Measurements from ENCODE around the gene RERE.
"Not testable (repeated sequence)": the region's sequence is repeated elsewhere in the genome, so short reads cannot be mapped to it uniquely, and the experiment has no call there.

RERE gene

DNA sequence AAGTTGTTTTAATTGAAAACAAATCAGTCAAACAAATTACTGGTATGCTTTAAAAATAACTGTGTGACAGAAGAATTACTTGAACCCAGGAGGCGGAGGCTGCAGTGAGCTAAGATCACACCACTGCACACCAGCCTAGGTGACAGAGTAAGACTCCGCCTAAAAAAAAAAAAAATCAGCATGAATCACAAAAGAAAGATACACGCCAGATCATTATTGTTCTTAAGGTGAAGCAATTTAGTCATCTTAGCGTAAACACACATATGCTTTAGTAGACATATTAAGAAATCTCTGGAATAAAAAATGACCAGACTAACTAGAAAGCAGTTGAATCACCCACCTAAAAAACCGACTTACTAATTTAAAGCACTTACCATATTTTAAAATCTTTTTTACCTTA, 20.2 kb downstream of the RERE start:
- DNase-seq, result no peak

DNA sequence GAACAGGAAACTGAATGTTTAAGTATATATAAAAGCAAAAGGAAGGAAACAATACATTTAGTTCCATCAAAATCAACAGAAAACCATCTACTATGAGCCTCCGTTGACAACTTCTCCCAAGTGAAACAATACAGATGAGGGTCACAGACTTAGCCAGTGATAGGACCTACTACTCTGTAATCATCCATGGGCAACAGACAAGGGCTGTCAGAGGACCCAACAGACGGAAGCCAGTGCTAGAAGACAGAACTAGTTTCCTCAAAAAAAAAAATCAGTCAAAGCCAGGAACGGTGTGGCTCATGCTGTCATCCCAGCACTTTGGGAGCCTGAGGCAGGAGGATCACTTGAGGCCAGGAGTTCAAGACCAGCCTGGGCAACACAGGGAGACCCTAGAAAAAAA, 20.6 kb downstream of the RERE start:
- DNase-seq, result no peak

DNA sequence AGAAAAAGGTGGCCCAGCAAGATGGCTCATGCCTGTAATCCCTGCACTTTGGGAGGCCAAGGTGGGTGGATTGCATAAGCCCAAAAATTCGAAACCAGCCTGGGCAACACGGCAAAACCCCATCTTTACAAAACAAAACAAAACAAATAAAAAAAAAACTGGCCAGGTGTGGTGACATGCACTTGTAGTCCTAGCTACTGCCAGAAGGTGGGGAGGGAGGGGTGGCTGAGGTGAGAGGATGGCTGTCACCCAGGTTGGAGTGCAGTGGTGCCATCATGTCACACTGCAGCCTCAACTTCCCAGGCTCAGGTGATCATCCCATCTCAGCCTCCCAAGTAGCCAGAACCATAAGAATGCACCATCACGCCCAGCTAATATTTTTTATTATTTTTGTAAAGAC, 22.8 kb downstream of the RERE start:
- DNase-seq, result peak; percentile 78

DNA sequence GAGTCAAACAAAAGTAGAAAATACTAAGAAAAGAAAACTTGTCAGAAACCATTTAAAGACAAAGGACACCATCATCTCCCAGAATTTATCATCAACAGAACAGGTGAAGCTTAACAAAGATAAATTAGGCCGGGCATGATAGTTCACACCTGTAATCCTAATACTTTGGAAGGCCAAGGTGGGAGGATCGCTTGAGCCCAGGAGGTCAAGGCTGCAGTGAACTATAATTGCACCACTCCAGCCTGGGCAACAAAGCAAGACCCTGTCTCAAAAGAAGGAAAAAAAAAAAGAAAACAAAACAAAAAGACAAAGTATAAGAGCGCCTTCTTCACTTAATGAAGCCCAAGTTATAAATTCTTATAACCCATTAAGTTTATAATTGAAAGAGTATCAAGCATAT, 25.6 kb downstream of the RERE start:
- DNase-seq, result no peak

DNA sequence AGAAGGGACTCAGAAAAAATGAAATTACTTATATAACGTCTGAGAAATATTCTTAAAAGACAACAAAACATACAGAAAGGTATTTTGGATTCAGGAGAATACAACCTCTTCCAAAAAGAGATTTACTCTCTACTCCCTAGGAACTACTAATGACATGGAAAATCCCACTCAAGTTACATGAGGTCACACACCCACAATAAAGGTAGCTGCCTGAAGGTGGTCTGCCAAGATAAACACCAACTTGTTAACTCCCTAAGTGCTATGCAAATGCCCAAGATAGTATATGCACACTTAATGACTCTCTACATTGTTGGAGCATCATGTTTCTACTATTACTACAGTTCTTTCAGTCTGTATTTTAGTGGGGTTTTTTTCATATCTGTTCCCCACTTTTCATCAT, 26.5 kb downstream of the RERE start:
- DNase-seq, result no peak

DNA sequence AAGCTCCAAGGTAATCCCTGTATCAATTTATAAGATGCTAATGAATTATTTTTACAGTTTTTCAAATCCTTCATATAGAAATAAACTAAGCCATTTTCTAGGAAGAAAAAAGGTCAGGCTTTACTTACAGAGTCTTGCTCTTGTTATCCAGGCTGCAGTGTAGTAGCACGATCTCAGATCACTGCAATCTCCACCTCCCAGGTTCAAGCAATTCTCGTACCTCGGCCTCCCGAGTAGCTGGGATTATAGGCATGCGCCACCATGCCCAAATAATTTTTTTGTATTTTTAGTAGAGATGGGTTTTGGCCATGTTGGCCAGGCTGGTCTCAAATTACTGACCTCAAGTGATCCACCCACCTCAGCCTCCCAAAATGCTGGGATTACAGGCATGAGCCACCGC, 27.0 kb downstream of the RERE start:
- no peak for DNase-seq

DNA sequence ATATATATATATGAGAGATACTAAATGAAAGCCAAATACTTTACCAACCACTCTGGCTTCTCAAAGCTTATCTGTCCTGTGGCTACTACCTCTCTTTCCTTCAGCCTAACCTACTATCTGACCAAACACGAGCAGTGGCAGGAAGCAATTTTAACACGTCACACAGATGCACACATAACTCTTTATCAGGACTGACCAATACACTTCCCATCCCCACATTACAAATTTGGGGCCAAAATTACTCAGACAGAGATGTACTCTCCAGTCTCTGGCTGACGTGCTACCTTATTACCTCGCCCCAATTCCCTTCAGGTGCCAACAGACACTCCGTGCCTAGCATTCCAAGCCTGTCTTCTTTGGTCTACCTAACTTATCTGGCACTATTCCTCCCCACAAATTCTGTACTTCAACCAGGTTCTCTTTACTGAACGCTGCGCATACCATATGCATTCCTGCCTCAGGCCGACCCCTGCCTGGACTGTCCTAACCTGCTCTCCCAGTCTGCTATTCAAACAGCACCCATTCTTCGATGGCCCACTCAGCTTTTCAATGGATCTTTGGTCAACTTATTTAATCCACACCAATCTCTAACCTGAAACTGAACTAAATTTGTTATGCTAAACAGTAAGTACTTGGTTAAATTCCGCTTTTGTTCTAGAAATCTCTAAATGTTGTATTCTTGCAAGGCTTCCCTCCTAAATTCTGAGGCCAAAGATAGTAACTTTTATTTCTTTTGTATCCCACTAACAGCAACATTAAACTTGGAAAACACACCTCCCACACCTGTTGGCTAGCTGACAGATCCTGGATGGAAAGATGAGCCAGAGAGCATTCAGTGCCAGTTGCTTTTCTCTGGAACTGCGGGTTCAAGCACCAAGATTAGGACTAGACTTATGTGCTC, 27.9 kb downstream of the RERE start:
- DNase-seq, result no peak

DNA sequence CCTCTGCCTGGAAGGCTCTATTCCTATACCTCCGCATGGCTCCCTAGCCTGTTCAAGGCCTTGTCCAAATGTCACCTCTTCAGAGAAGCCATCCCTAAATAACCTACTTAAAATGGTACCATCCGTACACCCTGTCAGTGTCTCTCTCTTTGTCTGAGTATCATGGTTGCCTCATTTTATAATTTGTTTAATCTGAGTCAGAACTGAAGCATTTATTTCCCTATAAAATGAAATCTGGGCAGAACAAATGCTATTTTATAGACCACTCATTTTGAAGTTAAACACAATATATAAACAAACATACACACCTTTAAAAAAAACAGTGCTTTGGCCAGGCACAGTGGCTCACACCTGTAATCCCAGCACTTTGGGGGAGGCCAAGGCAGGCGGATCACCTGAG, 30.2 kb downstream of the RERE start:
- DNase-seq, result no peak

DNA sequence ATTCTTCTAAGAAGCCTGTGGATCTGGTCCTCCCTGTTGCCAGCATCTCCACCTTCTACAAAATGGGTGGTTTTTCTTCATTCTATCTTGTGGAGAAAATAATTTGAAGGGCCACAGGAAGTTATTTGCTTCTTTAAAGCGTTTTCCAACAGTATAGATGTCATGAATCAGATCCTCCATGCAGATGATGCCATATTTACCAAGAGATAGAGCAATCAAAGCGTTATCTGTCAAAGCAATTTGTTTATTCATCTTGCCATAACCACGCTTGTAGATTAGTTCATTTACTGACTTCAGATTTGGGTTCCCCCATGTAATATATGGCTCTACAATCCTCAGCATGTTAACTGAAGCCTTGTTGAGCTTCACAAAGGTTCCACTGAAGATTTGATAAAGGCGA, 31.2 kb downstream of the RERE start:
- not testable (repeated sequence) for DNase-seq

DNA sequence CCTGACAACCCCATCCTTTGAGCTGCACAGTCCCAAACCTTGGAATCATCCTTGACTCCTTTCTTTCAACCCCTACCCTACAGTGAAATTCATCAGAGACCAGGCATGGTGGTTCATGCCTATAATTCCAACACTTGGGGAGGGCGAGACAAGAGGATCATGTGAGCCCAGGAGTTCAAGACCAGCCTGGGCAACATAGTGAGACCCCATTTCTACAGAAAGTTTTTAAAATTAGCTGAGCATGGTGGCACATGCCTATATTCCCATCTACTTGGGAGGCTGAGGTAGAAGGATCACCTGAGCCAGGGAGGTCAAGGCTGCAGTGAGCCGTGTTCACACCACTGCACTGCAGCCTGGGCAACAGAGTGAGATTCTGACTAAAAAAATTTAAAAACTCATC, 34.5 kb downstream of the RERE start:
- DNase-seq, result no peak

DNA sequence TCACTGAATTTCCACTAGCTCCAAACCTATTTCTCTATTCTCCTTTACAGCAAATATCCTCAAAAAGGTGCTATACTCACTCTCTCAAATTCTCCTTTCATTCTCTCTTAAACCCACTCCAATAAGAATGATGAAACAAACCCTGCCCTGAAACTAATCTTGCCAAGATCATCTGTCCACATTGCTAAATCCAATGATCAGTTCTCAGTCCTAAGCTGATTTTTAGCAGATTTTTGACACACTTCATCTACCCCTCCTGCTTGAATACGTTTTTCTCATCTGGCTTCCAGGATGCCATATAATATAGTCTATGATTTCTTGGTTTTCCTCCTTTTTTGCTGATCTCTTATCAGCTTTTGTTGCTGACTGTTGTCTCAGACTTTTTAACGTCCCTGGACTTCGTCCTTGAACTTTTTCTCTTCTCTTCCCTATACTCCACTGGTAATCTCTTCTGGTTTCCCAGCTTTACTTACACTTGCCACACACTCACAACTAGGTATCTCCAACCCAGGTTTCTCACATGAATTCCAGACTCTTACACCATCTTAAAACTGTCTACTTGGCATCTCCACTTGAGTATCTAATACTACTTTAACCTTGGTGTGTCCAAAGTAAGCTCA, 35.3 kb downstream of the RERE start:
- DNase-seq, result no peak

DNA sequence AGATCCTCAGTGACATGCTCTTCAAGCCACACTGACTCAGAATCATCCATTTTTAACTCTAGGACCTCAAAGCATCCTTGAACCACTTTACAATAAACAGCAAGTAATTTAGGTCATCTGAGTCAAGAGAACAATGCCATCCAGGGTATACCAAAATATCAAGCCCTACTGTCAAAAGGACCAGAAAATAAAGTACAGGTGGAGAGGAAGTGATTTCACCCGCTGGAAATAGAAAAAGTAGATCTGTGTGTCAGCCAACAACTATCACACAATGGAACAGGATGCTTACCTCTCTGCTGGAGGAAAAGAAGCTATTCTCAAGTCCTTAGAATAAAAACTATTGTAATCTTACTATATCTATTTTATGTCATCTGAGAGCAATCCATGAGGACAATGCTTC, 37.0 kb downstream of the RERE start:
- DNase-seq, result no peak

DNA sequence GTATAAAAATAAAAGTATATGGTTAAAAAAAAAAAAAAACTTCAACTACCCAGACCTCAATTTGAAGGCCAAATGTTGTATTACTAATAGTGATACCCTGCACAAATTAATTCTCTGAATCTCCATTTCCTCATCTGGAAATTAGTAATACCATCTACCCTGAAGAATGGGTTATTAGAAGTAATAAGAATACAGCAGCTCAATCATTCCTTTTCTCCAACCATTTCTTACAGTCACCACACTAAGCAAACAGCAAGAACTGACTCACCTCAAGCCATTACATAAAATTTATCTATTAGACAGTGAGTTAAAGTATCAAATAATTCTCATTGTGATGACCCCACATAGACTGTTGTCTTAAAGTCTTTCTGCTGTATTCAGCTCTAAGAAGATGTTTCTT, 39.6 kb downstream of the RERE start:
- no peak for DNase-seq

DNA sequence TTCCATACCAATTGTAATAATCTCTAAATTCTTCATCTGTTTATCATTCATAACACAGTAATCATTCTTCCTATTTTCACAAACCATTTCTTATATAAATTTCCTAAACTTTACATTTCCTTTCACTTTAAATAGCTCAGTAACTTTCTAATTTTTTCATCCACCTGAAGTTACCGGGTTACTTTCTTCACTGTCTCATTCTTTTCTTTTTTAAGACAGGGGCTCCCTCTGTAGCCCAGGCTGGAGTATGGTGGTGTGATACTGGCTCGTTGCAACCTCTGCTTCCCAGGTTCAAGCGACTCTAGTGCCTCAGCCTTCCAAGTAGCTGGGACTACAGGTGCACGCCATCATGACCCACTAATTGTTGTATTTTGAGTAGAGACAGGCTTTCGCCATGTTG, 41.3 kb downstream of the RERE start:
- no peak for DNase-seq

DNA sequence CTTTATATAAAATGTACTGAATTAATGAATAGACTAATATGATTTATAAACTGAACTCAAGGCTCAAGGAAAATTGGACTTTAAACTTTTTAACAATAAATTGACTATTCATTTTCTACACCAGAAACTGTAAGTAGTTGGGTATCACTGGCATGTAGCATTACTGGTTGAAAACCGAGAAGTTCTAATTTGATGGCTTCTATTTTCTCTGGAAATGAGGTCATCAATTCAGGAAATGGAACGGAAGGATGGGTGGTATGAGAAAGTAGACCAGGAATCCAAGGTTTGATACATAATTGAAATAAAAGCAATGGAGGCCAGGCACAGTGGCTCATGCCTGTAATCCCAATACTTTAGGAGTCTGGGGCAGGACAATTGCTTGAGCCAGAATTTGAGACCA, 50.4 kb downstream of the RERE start:
- DNase-seq, result no peak

DNA sequence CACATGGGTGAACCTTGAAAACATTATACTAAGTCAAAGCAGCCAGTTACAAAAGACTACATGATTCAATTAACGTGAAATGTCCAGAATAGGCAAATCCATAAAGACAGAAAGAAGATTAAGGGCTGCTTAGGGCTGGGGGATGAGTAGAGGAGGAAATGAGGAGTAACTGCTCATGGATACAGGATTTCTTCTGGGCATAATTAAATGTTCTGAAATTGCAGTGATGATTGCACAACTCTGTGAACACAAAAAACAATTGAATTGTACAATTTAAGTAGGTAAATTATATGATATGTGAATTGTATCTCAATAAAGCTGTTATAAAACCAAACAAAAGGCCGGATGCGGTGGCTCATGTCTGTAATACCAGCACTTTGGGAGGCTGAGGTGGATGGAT, 52.2 kb downstream of the RERE start:
- DNase-seq, result no peak

DNA sequence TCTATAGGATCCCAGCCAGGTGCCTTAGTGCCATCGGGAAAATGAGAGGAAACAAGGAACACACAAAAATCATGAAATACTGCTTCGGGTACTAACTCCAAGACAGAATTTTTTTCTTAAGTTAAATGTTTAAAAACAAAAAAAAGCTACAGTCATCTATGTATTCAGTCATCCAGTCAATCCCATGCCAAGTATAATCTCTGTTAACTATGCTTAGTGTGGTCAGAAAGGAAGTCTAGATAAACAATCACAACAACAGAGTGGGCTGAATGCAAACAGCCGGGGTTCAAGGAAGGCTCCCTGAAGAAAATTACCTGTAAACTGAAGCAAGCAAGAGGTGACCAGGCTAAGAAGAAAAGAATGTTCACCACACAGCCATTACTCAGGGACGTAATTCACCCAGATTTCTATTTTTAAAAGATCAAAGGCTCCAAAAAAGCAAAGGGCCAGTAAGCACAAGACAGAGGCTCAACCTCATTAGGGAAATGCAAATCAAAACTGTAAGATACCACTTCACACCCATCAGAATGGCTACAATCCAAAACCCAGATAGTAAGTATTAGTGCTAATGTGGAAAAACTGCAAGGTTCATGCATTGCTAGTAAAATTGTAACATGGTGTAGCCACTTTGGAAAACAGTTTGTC, 53.0 kb downstream of the RERE start:
- DNase-seq, result no peak

DNA sequence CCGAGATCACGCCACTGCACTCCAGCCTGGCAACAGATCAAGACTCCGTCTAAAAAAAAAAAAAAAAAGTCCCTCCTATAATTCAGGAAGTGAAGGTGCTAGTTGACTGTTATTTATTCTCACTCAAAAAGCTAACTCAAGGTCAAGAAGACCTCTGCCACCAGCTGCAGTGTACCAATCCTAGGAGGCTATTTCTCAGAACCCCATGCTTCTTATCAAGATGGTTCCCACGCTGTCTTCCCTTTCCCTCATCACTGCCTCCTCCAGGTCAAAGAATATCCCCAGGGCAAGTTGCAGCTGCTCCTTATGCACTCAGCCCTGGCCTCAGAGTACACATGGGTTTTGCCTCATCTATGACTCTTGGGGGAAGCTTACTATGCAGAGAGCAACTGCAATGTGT, 53.6 kb downstream of the RERE start:
- DNase-seq, result peak; percentile 15

DNA sequence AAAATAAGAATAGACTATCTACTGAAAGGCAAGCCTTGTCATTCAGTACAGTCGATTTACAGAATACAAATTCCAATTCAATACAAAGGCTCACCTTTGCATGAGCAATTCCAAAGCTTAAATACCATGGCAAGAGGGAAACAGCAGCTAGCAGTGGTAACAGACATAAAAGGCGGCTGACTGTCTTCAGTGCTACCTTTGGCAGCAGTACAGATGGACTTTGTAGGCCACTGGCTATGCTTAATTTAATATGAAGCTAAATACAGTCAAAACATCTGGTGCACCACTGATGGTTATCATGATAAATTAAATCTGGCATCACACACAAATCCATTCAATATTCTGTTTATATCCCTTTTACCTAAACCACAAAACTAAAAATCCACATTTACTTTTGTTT, 62.4 kb downstream of the RERE start:
- DNase-seq, result no peak

DNA sequence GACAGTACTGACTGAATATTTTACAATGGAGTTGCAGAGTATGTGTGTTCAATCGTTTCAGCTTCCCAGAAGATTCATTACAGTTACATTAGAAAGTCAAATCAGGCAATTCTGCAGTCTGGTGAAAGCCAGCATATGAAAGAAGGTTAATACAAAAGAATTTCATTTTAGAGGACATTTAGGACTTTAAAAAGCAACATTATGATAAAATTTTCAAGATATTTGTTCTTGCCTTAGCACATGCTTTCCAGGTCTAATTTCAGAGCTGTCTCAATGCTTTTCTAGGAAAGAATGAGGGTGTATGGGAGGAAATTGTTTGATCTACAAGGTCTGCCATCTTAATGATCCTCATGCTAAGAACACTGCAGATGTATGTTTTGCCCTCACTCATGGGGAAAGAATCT, 63.2 kb downstream of the RERE start:
- DNase-seq, result no peak

DNA sequence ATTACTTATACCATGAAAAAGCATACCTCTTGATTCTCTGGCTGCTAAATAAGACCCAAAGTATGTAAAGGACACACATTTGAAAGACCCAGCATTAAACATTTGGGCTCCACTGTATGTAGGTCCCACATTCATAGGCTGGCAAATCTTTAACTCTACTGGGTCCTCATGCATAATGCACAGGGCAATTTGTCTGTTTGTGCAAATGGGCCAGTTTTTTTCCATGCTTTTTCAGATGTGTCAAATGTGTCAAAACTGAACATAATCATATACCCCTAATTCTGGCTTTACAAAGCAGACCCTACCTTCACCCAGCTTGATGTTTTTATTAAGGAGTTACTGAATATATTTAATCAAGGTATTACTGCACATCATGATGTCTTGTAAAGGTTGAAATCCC, 63.7 kb downstream of the RERE start:
- no peak for DNase-seq

DNA sequence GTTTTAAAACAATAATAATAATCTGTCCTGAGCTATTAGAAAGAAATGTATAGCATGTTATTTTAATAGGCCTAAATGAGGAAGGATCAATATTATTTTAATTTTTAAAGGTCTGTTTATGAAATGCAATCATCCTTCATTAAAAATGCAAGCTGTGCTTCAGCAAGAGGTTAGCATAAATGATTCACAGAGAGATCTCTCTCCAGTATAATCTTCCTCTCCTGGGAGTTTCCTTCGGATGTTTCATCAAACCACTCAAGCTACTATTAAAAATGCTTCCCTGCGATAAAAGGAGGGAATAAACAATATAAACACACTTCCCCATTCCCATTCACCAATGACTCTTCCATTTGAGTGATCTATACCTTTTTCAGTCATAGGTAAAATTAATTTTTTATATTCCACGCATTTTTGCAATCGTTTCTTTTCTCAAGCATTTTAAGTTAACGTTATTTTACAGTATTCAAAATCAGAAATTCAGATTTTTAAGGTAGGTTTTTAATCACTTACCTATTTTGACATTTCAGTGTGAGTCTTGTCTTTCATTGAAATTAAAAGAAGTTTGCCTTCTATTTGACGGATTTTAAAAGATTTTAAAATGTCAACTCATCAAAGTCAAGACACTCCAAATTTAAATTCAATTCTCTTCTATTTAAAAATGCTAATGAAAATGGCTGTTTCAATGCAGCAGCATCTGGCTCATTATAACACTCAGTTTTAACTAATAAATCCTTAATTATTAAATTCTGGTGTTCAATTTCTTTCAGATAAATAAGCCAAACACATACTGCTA, 64.3 kb downstream of the RERE start:
- DNase-seq, result no peak

DNA sequence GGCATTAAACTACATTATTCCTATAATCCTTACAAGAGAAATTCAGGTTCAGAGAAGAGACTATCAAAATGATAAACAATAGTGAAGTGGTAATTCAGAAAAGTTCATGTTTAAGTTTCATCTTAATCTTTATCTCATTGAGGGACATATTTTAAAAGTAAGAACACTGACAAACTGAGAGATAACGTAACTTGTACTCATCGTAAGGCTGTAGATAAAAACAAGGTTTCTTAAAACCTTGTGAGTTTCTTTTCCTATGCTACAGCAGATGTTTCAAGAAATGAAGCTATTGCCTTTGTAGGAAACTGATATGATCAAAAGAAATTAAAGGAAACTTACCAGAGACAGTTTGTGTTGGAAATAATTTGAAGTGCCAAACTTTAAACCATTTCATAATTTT, 65.0 kb downstream of the RERE start:
- DNase-seq, result no peak

DNA sequence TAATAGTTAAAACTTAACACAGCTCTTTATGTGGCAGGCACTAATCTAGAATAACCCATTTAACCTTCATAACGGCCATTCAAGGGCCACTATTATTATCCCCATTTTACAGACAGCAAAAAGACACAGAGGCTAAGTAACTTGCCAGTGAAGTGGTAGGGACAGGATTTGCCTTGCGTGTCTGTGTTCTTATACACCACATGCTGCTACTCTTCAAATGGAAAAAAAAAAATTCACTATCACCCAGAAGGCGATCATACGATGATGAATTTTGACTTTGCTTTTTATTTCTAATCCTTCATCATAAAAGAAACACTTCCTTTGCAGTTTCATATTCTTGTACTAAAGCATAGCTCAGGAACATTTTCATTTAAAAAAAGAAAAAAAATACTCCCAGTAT, 65.5 kb downstream of the RERE start:
- DNase-seq, result no peak
